G401.6 (cell line): ENCODE data around the gene GOLGB1.
"Not testable (repeated sequence)": the region's sequence is repeated elsewhere in the genome, so short reads cannot be mapped to it uniquely, and the experiment has no call there.

Experiments used
- FAIRE-seq: peaks from 2 replicates; lab custom pipeline; 2012; peaks lifted over from hg19 to GRCh38; lab: Jason Lieb, UNC

The GOLGB1 gene

DNA sequence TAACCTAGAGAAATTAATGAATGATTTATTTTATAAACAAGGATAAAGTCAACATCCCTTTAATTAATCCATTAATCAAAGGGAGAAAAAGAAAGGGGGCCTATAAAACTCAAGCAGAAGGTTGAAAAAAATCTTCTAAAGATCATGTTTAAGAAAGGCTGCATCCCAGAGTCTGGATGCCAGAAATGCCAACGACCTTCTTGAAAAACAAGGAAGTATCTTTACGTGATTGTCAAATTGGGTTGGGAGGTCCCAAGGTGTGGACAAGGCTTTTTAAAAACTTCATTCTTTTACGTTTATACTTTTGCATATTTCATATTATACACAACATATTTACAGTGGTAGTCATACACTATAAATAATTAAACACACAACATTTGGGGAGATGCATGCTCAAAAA, 1.6 kb downstream of the GOLGB1 start:
- no peak for FAIRE-seq

DNA sequence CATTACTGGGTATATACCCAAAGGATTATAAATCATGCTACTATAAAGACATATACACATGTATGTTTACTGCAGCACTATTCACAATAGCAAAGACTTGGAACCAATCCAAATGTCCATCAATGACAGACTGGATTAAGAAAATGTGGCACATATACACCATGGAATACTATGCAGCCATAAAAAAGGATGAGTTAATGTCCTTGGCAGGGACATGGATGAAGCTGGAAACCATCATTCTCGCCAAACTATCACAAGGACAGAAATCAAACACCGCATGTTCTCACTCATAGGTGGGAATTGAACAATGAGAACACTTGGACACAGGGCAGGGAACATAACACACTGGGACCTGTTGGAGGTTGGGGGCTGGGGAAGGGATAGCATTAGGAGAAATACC, 6.4 kb downstream of the GOLGB1 start:
- not testable (repeated sequence) for FAIRE-seq

DNA sequence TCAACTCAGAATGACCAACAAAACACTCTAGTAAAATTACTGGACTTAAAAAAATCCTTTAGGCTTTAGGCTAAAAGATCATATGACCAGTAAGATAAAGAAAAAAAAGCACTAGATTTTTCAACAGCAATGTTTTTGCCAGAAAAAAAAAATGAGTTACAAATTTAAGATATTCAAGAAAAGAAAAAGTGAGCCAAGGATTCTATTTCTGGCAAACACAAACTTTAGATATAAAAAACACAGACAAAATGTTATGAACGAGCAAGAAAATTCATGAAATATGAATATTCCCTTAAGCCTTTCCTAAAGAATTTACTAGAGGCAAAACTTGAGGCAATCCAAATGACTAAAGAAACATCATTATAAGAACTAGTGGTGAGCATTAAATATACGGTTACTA, 8.6 kb downstream of the GOLGB1 start:
- peak; percentile 49 for FAIRE-seq

DNA sequence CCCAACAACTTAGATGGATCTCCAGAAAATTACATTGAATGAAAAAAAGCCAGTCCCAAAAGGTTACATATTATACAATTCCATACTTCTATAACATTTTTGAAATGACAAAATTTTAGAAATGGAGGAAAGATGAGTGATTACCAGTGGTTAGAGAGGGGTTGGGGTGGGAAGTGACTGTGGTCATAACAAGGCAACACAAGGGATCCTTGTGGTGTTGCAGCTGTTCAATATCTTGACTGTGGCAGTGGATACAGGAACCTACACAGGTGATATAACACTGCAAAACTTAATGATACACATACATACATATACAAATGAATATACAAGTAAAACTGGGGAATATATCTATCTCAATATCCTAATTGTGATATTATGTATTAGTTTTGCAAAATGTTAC, 9.6 kb downstream of the GOLGB1 start:
- FAIRE-seq = no peak

DNA sequence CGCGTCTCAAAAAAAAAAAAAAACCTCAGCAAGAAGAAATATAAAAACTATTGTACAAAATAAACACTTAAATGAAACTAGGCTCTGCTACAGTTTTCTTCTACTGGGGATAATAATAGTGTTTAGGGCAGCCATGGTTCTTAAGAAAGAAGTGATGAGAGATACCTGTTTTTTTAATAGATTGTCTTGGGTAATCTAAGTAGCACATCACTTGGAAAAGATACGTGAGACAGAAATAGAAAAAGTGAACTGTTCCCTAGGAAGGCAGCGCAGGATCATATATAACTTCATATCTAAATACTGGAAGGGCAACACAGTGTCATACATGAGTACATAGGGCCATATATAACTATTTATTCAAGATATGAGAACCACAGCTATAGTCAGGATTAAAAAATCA, 11.9 kb downstream of the GOLGB1 start:
- no peak for FAIRE-seq

DNA sequence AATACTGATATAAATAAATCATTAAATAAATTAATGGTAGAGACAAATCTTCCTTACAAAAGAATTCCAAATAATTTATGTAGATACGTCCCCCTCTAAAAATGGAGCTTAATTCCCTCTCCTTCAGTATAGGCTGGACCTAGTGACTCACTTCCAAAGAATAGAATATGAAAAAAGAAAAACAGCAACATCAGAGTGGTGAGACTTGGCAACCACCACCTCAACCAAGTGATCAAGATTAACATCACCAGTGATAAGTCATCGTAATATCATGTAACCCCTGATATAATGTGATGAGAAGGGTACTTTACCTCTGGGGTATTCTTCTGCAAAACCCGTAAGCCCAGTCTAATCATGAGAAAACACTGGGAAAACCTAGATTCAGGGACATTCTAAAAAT, 13.4 kb downstream of the GOLGB1 start:
- FAIRE-seq = no peak

DNA sequence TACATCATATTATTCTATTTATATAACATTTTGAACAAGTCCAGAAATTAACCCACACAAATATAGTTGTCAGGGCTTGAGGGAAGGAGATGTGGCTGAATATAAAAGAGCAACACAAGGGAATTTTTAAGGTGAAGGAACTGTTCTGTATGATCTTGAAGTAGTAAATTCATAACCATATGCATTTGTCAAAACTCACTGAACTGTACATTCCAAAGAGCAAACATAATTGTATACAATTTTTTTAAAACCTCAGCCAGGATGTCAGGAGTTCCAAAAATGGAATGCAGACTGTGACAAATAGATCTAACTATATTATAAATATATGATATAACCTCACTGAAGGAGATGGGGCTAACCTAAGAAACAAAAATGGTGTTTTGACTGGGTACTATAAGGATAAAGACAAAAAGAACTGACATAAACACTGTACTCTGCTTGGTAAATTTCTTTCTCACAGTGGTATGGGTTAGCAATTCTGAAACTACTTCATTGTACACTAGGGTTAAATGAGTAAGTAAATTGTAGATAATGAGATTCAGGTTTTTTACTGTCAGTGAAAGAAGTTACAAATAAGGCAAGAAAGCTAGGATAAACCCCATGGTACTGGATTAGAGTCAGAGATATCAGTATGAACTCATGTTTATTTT, 14.4 kb downstream of the GOLGB1 start:
- FAIRE-seq = no peak

DNA sequence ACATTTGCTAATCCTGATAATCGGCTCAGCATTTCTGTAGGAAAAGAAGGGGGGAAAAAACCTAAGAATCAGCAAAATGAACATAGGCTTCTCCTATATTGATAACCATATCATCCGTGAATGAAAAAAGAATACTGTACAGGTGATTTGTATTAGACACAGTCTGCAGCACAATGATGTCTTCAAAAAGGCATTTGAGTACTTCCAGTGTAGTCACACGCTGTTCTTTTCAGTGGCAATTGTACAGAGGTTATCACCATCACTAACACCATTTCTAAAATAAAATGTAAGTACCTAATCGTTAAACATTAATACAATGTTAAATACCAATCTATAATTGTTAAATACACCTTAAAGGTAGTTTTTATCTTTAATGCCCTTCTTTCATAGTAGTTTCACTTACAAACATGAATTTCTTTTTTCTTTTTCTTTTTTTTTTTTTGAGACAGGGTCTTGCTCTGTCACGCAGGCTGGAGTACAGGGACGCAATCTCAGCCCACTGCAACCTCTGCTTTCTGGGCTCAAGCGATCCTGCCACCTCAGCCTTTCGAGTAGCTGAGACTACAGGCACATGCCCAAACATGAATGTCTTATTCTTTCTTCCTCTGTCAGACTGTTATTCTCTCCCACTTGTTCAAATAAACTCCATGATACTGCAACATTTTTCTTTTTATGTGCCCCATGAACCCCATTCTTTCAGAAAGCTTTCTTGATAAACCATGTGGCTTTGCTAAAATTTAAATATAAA, 18.4 kb downstream of the GOLGB1 start:
- peak; percentile 33 for FAIRE-seq

DNA sequence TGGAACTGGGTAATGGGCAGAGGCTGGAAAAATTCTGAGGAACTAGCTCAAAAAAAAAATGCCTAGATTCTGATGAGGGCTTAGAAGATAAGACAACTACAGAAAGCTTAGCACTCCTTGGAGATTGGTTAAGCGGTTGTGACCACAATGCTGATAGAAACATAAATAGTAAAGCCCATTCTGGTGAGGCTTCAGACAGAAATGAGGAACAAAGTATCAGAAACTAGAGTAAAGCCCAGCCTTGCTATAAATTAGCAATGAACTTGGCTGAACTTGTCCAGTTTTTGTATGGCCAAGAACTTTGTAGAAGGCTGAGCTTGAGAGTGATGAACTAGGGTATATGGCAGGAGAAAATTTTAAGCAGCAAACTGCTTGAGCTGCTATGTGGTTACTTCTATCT, 25.4 kb downstream of the GOLGB1 start:
- no peak for FAIRE-seq

DNA sequence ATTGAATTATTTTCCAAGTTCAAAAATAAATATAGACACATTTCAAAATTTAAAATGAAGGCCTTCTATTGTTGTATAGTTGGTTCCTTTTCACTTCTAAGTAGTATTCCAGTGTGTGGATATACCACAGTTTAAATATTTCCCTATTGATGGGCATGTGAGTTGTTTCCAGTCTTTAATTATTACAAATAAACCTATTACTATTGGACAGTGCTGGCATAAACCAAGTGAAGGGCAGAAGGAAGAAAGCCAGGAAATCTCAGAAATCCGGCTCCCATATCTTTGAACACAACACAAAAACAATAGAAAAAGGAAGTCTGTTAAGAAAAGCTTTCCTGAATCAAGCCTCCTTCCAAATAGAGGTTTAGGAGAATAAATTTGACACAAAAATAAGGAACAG, 26.1 kb downstream of the GOLGB1 start:
- no peak for FAIRE-seq

DNA sequence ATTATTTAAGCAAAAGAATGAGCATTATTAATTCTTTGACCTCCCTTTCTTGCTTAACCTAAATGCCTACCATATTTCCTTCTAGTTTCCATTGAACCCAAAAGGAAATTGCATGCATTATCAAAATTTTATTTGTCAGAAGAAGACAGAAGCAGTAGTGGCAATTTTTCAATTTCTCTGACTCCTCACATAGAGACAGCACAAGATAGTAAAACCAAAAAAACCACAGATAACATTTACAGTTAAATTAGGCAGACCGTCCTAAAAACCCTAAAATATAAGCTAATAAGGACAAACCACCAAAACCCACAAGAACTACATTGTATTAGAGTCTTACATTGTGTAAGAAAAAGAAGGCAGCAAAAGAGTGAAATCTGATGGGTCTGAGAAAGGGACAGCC, 27.1 kb downstream of the GOLGB1 start:
- FAIRE-seq = no peak

DNA sequence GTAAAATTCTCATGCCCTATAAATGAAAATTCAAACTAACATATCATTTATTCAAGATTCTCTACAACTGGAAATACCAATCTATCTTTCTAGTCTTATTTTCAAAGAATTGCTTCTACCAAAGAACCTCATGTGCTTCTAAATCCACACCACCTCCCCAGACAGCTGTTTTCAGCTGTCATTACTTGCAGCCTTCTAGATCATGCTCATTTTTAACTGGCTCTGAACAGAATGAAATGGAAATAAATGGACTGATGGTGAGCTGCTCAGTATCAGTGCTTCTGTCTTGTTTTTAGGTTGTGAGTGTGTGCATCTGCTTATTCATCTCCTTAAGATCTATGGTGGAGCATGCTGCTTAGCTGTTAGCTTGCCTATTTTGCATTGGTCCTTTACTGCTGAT, 29.4 kb downstream of the GOLGB1 start:
- no peak for FAIRE-seq

DNA sequence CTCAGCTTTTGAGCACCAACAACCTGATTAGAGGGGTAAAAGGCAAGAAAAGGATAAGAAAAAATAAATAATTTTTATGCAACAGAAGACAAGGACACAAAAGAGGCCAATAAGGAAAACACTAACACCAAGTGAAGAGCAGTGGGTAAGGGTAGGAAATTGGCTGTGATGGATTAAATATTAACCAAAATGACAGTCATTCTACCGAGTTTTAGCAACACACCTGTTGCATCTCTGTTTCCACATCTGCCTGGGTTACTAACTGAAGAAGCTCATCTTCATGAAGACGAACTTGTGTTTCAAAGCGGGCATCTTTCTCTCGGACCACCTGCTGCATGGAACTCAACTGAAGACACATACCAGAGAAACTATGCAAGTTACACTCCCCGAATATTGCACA, 30.1 kb downstream of the GOLGB1 start:
- FAIRE-seq = no peak

DNA sequence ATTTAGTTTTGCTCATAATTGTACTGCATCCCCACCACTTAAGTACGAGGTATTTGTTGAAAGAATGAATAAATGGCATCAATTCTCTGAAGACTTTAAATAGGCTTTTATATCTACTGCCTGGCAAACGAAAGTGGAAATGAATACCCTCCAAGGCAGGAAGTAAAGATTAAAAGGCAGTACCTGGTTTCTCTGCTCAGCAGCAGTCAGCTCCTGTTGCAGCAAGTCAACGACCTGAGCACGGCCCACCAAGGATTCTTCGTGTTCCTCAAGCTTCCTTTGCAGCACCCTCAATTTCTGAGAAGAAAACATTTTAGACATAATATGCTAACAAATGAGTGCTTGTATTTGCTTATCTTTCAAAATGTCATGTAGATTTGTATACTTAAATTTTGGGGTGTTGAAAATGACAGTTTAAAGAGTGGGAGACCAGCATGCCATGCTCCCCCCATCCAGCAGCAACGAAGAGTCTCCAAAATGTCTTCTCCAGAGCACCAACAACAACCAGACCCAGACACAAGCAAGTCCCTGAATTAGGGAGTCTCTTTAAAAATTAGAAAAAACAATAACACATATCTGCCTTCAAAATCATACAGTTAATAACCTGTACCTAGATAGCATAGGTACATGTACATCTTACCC, 31.2 kb downstream of the GOLGB1 start:
- FAIRE-seq = no peak

DNA sequence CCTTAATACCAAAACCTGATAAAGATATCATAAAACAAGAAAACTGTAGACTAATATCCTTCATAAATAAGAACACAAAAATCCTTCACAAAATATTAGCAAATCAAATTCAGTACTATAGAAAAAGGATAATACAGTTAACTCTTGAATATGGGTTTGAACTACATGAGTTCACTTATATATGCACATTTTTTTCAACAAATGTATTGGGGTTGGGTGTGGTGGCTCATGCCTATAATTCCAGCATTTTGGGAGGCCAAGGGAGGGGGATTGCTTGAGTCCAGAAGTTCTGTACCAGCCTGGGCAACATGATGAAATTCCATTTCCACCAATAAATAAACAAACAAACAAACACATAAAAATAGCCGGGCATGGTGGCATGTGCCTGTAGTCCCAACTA, 39.2 kb downstream of the GOLGB1 start:
- FAIRE-seq = no peak

DNA sequence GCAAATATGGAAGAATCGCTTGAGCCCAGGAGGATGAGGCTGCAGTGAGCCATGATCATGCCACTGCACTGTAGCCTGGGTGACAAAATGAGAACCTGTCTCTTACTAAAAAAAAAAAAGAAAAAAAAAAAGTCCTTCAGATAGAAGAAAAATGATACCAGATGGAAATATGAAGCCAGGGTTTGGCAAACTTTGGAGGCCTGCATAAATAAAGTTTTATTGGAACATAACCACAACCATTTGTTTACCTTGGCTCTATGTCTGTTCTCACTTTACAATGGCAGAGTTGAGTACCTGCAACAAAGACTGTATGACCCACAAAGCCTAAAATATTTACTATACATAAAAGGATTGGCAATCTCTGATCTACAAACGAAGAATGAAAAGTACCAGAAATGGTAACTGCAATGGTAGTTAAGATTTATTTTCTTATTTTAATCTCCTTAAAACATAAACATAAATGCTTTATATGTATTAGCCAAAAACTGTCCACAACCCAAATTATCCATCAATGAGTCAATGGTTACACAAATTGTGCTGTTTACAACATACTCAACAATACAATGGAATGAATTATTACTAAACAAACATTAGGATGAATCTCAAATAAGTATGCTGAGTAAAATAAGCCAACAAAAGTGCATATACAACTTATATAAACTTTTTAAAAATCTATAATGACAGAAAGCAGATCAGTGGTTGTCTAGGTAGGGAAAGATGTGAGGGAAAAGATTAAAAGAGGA, 41.8 kb downstream of the GOLGB1 start:
- no peak for FAIRE-seq

DNA sequence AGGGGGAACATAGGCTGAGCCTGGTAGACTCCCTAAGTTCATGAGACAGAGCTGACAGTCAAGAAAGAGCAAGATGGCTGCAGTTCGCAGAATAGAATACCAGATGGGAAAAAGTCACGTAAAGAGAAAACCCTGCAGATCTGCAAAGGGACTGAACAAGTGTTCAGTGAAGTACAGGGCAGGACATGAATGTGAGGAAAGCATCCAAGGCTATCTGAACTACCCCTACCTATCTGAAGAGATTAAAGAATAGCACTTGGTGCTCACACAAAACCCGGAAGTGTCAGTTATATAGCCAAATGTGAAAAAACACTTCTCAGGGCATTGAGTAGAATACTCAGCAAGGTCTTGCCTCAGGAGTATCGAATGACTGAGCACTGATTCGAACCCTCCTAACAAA, 44.0 kb downstream of the GOLGB1 start:
- FAIRE-seq = no peak

DNA sequence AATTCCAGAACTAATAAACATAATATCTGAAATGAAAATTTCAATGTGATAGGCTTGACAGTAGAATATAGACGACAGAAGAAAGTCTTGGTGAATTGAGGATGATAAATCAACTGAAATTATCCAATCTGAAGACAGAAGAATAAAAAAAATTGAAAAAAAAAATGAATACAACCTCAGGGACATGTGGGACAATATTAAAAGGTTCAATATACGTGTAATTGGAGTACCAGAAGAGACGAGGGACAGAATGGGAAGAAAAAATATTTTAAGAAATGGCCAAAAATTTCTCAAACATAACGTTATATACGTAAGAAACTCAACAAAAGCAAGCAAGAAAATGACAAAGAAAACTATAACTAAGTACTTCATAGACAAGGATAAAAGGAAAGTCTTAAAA, 45.6 kb downstream of the GOLGB1 start:
- no peak for FAIRE-seq

DNA sequence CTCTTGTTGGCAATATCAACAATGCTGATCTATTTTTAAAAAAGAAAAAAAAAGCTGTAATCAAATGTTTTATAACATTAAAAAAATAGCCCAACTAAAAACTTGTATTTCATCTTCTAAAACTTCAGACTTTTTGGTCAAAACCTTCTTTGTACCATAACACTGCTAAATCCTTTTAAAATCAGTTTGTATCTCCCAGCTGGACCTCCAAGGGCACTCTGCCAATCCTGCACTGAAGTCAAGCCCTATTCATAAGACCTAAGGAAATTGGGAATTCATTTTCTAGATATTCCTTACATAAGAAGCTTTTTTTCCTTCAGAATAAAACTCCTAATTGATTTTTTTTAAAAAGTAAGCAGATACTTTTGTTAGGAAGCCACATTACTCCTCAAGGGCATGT, 50.6 kb downstream of the GOLGB1 start:
- no peak for FAIRE-seq

DNA sequence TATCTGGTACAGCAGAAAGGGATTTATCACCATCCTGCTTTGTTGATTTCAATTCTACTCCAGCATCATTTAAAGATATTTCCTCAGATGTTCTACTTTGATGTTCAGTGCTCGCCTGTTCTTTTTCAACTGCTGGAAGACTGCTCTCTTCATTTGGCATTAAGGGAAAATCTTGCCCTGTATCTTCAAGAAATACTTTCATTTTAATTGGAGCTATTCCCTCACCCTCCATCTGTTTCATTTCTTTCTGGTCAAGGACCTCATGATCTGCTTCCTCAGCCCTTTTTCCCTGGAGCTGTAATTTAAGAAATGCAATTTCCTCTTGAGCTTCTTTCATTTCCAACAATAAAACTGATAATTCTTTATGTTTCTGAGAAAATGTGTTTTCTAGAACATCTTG, 51.1 kb downstream of the GOLGB1 start:
- FAIRE-seq = no peak

DNA sequence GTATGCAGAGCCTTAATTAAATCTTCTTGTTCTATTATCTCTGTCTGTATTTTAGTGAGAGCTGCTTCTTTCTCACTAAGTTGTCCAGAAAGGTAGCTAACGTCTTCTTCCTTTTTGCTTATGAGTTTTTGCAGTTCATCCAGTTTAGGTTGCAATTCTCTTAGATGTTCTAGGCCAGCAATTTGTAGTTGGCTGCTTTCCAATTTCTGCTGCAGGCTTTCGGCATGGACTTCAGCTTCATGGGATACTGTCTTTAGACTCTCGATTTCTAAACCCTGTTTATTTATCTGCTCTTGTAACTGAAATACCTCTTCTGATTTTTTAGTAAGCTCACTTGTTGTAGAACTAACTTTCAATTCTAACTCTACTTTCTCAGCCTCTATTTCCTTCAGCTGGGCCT, 53.4 kb downstream of the GOLGB1 start:
- no peak for FAIRE-seq

DNA sequence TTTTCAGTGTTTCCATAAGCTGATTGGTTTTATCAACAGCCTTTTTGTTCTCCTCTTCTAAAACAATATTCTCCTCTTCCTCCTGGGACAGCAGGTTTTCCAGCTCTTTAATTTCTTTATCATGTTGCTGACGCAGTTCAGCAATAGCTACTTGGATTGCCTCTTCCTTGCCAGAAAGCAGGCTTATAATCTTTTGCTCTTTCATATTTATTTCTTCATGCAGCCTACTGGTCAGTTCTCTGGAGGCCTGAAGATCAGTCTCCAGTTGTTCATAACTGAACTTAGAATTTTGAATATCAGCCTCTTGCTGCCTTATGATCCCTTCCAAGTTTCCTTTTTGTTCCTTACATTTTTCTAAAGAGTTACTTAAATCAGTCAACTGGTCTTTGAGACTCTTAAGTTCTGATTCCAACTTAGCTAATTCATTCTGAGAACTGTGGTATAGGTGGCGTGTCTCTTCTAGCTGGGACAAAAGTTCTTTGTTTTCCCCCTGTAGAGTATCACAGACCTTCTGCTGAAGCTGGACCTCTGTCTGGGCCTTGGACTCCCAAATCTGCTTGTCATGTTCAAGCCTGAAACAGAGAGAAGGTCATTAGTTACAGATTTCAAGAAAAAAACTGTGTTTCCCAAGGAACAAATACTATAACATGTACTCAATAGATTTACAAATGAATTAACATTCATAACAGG, 57.4 kb downstream of the GOLGB1 start:
- no peak for FAIRE-seq
